ENCODE measurements around the gene SPIRE1.
"Not testable (repeated sequence)": the region's sequence is repeated elsewhere in the genome, so short reads cannot be mapped to it uniquely, and the experiment has no call there.

DNA sequence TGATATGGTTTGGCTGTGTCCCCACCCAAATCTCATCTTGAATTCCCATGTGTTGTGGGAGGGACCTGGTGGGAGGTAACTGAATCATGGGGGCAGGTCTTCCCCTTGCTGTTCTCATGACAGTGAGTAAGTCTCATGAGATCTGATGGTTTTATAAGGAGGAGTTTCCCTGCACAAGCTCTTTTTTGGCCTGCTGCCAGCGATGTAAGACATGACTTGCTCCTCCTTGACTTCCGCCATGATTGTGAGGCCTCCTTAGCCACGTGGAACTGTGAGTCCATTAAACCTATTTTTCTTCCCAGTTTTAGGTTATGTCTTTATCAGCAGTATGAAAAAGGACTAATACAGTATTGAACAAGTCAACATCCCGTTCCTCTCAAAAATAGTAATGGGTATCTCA is 118.7 kb downstream of the SPIRE1 start:
- TF ChIP-seq, protein P1, sequence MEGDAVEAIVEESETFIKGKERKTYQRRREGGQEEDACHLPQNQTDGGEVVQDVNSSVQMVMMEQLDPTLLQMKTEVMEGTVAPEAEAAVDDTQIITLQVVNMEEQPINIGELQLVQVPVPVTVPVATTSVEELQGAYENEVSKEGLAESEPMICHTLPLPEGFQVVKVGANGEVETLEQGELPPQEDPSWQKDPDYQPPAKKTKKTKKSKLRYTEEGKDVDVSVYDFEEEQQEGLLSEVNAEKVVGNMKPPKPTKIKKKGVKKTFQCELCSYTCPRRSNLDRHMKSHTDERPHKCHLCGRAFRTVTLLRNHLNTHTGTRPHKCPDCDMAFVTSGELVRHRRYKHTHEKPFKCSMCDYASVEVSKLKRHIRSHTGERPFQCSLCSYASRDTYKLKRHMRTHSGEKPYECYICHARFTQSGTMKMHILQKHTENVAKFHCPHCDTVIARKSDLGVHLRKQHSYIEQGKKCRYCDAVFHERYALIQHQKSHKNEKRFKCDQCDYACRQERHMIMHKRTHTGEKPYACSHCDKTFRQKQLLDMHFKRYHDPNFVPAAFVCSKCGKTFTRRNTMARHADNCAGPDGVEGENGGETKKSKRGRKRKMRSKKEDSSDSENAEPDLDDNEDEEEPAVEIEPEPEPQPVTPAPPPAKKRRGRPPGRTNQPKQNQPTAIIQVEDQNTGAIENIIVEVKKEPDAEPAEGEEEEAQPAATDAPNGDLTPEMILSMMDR (IDR thresholded peaks at IDR 0.05; ENCODE audit: borderline replicate concordance, extremely low read depth, low read length, poor library complexity, severe bottlenecking) = not testable (repeated sequence)
- not testable (repeated sequence) for TF ChIP-seq EZH2 (IDR thresholded peaks at IDR 0.05; ENCODE audit: borderline replicate concordance, low read depth, low read length, severe bottlenecking)
